NCI-H774 (cell line): ENCODE results near the gene ADARB2.

ENCODE experiments used
- DNase-seq: peaks from one replicate; lab custom pipeline; 2025; lab: John Stamatoyannopoulos, UW

ADARB2 gene

DNA sequence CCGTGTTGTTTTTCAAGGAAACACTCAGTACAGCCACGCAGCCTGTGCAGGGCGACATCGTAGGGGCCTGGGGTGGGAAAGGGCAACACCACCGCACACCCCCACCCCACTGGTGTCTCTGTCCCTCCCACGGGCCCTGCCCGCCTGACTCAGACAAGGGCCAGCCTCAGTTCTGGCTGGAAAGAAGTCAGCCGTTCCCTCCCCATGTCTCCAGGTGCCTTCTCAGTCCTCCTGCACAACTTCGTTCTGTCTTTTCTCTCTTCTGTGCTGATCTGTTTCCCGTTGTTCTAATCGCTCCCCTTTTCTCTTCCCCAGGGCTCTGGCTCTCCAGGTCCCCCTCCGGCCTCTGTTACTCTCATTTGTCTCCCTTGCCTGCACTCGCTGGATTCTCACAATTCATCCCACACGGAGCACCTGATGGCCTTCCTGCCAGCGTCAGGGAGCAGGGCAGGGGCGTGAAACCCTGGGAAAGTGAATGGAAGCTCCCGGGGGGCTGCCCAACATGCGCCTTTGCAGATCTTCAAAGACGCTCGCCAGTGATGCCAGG is 583.4 kb downstream of the ADARB2 start:
- DNase-seq: no peak

DNA sequence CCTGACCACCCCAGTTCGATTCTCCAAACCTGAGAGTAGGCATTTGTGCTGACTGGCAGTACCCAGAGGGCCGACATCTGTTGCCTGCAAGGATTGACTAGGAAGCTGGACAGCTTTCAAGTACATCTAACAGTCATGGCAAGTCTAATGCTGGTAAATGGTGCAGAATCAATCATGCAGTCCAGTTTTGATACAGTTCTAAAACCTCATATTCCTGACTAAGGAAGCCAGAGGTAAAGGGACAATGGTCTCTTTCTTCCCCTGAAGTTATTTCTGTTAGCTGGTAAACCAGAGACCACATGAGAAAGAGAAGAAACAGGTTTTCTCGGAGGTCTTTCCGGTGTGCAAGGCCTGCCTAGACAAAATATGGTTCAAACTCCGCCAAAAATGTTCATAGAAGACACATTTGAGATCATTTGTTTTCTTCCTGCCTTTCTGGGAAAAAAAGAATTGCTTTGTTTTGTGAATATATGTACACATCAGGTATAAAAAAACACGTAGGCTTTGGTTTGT is 584.0 kb downstream of the ADARB2 start:
- no peak for DNase-seq

DNA sequence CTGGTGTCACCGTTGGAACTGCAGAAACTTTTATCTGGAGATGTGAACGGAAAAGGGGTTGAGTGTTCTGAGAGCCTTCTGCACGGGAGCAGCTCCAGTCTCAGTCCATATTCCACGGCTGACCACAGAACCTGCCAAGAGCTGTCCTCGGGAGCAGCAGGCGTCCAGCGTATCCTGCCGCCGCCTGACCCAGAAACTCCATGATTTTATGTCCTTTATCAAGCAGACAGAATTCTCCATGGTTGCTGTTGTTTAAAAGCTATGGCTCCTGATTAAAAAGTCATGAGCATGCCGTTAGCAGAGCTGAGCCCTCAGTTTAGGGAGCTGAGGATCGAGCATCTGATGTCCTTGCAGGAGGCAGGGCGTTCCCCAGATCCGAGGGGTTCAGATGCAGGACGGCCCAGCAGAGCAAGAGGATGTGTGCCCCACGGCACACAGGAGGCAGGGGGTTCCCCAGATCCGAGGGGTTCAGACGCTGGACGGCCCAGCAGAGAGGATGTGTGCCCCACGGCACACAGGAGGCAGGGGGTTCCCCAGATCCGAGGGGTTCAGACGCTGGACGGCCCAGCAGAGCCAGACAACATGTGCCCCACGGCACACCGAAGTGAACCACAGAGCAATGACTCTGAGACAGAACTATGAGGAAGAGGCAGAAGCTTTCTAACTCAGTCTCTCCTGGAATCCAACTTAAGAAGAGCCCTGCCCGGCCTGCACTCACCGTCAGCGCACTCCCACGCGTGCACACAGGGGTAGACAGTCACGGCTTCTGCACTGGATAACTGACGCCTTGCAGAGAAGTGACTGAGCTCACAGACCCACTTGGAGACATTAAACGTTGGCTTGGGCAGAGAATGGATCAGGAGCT is 584.7 kb downstream of the ADARB2 start:
- DNase-seq: no peak

DNA sequence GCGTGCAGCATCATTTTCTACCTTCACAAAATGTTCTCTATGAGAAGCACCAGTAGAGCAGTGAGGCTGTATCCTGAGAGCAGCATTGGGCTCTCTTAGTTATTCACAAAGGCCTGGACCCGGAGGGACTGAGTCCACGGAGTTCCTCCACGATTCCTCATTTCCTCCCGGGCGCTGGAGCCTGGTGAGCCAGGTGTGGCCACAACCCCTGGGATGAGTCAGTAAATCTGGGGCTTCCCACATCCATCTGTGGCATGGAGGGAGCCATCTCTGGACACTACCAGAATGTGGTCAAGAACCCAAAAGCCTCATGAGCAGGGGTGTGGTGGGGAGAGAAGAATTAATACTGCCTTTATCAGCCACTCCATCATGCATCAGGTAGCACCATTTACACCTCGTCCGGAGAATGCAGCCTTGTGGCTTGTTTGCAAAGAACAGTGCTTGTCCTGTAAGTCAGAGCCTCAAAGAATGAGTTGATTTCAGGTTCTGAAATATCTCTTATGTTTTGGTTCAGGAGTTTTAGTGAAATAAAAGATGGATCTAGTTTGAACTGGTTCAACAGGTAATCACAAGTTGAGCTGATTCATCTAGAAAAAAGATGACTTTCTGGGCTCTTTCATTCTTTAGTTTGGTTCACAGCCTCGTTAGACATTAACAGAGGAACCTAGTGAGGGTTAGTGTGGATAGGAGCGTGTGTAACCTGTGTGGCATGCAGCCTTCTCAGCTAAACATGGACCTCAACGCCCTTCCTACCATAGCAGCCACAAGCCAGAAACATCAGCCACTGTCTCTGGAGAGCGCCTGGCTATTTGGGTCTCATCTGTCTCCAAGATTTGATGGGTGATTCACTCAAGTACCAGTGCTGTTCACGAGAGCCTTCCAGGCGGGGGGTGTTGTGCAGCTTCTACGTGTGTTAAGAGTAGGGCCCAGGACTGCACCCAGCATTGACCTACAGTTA is 586.0 kb downstream of the ADARB2 start:
- DNase-seq: no peak

DNA sequence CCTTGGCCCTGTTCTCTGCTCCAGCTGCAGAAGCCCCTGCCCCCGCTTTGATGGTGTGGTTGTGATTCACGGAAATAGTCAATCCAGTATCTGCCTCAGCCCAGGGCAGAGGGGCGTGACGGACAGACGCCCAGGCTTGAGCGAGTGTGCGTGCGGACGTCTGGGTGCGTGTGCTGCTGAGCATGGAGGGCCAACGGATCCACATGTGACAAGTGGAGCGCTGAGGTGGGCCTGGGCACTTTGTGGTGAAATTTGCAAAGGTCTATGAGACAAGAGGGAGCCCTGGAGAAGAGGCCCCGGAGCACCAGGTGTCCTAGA is 586.7 kb downstream of the ADARB2 start:
- DNase-seq: no peak

DNA sequence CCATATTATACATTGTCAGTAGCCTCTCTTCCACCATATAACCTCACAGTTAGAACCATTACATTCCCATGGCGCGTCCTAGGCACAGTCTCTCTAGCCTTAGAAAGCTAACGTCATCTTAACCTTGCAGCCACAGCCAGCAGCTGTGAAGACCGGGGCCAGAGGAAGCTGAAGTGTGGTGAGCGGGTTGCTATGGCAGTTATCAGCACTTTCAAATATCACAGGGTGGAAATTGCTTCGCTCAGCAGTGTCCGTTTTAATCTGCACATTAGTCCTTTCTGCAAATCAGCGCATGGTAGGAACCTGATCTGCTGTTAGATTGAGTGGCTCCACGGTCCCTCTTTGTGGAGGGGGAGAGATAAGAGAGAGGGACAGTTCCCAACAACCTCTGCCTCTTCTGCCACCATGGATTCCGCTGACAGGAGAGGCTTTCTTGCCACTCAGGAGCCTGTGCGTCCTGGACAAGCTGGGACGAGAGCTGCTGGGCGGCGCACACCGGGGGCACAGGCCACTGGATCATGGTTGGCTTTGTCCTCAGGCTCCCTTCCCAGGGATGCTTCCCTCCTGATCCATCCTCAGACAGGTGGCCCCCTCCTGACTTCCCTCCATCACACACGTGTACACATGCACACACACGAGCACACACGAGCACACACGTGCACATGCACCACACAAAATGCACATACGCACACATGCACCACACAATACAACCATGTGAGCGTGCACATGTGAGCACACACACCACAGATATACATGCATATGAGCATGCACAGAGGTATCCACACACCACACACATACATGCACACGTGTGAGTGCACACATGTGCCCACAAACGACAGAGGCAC is 587.3 kb downstream of the ADARB2 start:
- DNase-seq: no peak

DNA sequence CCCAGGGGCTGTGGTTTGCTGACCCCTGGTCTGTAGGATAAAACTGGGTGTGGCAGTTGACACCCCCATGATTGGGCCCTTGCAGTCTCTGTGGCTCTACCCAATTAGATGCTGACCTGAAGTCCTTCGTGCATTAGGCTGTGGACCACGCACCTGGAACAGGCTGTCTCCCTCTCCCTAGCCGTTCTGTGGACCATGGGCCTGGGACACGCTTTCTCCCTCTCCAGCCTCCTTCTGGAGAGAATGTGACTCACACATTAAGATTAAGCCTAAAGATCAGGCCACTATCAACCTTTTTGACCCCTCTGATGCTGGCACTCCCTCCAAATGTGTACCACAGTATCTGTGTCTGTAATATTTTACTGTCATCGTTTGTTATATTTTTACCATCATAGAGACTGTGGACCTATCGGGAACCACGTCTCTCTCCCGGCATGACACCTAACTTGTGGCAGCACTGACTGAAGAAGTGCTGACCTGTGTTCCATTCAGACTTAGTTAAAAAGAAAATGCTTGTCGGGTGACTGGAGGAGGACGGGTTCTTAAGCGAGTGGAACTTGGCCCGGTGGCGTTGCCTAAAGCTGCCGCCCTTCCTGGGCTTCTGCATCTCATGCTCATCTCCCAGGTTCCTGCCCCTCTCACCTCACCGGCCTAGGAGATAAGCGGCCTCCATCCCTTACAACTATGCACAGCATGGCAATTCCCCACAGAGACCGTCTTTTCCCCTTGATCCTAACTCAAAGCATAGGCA is 588.3 kb downstream of the ADARB2 start:
- no peak for DNase-seq

DNA sequence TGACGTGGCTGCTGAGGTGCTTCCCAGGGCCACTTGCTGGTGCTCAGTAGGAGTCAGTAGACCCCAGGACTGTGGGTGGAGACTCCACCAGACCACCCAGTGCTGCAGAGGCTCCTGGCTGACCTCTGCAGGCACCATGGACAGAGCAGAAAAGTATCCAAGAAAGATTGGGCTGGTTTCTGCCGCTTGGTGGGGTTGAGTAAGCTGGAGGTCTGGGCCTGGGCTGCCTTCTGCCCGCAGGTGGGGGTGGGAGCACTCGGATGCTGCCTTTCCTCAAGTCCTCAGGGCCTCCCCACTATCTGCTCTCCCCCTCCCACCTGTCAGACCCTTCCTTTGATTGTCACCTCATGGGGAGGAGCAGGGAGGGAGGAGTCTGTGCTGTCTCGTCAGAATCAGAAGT is 589.5 kb downstream of the ADARB2 start:
- DNase-seq: no peak

DNA sequence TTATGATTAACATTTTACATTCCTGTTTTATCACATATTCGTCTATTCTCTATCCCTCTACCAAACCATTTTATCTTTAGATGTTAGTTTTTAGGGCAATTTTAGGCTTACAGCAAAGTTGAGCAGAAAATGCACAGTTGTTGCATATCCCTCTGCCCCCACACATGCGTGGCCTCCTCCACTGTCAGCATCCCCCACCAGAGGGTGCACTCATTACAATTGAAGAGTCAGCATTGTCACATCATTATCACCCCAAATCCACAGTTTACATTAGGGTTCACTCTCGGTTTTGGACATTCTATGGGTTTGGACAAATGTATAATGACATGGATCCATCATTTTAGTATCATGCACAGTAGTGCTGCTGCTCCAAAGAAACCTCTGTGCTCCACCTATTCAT is 594.7 kb downstream of the ADARB2 start:
- no peak for DNase-seq

DNA sequence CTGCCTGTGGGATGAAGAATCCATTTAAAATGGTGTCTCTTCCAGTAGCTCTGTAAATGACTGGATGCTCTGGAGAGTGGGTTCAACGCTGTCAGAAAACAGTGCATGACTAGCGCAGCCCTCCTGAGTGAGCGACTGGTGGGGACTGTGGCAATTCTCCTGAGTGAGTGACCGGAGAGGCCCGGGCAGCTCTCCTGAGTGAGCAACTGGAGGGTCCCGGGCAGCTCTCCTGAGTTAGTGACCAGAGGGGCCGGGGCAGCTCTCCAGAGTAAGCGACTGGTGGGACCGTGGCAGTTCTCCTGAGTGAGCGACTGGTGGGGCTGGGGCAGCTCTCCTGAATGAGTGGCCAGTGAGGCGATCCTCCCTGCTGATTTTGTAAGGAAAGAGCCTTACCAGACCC is 595.6 kb downstream of the ADARB2 start:
- no peak for DNase-seq

DNA sequence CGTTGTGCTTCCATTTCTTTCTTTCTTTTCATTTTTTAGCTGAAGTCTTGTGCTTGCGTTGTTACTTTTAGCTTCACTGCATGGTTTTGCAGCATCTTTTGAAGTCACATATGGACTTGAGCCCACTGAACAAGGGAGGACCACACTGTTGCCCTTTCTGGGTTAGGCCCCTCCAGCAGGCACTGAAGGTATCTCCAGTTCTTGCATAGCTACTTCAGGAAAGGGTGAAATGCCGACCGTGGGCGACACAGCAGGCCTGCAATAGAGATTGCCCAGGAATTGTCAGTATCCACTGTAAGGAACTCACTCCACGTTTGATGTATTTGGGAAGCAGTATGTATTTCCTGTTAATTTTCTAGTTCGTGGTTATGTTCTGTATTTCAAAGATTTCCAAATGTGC is 596.1 kb downstream of the ADARB2 start:
- no peak for DNase-seq

DNA sequence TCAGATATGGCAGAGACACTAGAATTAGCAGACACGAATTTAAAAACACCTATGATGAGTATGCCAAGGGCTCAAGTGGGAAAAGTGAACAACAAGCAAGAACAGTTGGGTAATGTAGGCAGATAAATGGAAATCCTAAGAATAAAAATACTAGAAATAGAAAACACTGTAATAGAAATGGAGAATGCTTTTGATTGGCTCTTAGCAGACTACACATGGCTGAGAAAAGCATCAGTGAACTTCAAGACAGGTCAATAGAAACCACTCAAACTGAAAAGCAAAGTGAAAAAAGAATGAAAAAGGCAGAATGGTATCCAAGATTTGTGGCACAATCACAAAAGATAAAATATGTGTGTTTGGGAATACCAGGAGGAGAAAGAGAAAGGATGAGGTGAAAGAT is 598.8 kb downstream of the ADARB2 start:
- DNase-seq: no peak

DNA sequence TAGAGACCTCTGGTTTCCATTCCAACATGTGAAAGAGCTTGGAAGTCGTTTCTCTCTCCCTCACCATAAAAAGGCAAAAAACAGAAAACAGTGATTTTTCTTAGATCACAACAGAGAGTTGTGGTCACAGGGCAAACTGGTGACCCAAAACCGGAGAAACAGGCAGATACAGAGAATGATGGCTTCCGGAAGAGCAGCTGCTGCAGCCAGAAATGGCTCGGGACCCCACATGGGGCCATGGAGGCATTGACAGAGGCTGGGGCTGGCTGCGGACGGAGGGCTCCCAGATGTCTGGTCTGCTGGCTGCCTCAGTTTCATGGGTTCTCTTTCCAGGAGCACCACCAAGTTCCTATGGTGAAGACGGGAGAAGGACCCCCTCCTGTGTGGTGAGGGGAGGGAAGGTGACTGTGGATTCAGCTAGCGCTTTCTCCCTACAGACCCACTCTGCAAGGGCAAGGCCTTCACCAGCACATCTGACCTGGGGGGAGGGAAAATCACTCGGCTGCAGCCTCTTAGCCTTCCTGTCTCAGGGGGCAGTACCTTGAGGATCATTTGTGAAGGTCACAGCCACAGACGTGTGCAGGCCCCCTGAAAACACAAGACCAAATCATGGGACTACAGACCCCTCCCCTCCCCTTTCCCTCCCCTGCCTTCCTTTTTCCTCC is 599.7 kb downstream of the ADARB2 start:
- DNase-seq: no peak

DNA sequence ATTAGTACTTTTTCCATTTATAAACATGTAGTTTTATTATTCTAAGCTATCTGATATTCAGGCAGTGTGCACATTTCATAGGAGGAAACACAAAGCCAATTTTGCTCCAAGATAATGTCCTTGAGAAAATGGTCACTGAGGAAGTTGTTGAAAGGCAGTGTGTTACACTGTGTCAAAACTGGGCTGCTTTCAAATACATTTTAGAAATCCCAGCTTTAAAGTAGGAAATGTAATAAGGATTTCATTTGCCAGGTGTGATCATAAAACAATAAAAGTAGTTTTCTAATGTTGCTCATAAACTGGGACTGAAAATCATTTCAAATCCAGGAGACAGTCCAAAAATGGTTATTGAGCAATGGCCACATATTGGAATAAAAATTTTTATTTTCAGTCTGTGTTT is 601.1 kb downstream of the ADARB2 start:
- no peak for DNase-seq

DNA sequence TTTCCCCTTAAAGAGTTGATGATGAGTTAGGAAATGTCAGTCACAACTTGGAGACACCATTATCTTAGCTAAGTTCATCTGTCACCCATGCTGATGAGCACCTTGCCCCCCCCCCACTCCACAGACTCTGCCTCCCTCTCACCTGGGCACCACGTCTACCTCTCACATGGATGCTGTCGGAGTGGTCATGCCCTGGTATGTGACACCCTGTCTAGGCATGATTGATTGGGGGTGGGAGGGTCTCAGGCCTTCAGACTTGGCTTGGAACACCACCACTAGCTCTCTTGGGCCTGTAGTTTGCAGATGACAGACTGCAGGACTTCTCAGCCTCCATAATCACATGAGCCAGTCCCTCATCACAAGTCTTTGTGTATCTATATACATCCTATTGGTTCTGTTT is 603.2 kb downstream of the ADARB2 start:
- no peak for DNase-seq

DNA sequence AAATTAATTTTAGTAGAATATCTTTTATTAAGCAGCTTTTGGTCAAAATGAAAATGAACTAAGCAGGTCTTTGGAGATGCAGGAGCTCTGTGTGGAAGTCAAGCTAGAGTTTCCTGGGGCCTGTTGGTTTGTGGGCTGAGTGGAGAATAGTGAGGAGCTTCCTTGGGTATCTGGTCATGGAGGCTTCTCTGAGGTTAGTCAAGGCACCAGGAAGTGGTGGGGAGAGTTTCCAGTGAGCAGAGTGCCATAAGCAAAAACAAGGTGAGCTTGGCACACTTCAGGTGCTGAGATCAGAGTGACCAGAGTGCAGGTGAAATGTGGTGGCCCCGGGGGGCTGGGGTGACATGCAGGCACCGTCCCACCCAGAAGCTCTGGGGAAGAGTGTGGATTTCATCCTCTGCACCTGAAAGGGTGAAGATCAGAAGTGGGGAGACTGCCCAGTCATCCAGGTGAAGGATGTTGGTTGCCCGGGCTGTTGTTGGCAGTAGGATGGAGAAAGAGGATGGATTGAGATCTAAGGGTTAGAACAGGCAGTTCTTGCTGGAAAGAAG is 603.8 kb downstream of the ADARB2 start:
- no peak for DNase-seq

DNA sequence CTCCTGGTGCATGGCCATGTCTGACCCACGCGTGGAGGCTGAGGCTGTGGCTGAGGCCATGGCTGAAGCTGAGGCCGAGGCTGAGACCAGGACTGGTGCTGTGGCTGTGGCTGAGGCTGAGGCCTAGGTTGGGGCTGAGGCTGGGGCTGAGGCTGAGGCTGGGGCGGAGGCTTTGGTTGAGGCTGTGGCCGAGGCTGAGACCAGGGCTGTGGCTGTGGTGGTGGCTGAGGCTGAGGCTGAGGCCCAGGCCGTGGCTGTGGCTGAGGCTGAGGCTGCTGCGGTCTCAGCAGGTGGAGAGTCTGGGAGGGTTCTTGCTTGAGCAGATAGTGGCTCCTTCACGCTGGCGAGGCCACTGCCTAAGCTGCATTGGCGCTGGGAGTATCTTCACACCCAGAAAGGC is 604.7 kb downstream of the ADARB2 start:
- no peak for DNase-seq

DNA sequence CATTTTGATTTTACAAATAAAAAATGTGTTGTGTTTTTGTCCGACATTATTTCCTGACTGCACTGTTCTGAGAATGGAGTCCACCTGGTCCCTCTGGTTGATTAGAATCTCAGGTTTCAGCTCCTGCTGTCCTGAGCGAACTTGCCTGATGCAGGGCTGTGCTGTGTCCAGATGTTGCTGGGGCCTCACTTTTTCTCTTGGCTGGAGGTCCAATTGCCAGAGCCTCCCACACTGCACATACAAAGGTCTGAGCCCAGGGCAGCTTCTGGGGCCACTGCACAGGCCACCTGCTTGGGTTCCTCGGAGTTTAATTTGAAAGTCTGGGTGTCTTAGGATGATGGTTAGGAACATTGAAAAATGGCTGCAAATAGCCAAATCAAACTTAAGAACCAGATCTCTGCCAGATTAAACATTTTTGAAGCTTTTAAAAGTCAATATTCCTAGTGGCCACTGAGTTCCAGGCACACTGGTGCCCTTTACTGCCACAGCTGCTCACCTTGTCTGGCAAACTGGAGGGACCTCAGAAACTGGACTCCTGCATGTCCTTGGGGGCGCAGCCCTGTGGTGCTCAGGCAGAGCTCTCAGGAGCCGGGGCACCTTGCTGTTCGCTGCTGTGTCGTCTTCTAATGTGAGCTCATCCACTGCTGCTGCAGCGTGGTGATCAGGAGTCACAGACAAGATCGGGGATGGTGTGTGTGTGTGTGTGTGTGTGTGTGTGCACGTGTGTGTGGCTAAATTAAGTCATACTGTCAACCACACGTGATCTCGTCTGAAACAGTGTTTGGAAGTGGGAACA is 606.1 kb downstream of the ADARB2 start:
- DNase-seq: no peak

DNA sequence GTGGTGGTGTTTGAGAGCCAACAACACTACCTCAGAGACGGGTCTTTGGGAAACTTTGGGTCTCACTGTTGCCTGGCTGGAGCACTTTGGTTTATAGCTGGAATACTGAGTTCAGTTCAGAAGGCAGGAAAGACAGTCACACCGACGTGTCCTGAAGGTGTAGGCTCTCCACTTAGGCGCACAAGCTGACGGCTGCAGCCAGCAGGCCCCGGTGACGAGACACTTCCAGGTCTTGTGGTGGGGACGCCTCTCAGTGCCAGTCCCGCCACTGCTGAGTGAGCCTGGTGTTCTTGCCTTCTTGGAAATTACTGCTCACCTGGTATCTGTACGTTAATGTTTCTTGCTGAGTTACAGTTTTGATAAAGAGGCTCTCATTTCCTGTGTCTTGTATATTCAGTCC is 607.1 kb downstream of the ADARB2 start:
- no peak for DNase-seq
